Mucosa of gallbladder (tissue), 1 donor: ENCODE measurements around the gene HCLS1. TPM values are rescaled to one million over a fixed set of nuclear protein-coding genes. Genes with fewer than 3 reads are reported as not detected.
A peak's percentile ranks its signal among the peaks of the same experiment; 100 is the strongest.
"Not testable (repeated sequence)": the region's sequence is repeated elsewhere in the genome, so short reads cannot be mapped to it uniquely, and the experiment has no call there.

Source experiments
- DNase-seq: peaks from one replicate; pipeline ENCODE4 v3.0.0-alpha.2; 2020; ENCODE audit warnings: low spot score
- total RNA-seq: library from RNA; stranded (reverse); gene quantifications from one replicate; pipeline ENCODE4 v1.2.1, GENCODE V29; 2021
- donor health status: DM: no; HTN: no; CAD: no.

The HCLS1 gene, protein sequence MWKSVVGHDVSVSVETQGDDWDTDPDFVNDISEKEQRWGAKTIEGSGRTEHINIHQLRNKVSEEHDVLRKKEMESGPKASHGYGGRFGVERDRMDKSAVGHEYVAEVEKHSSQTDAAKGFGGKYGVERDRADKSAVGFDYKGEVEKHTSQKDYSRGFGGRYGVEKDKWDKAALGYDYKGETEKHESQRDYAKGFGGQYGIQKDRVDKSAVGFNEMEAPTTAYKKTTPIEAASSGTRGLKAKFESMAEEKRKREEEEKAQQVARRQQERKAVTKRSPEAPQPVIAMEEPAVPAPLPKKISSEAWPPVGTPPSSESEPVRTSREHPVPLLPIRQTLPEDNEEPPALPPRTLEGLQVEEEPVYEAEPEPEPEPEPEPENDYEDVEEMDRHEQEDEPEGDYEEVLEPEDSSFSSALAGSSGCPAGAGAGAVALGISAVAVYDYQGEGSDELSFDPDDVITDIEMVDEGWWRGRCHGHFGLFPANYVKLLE
- 48.7 TPM for total RNA-seq

DNA sequence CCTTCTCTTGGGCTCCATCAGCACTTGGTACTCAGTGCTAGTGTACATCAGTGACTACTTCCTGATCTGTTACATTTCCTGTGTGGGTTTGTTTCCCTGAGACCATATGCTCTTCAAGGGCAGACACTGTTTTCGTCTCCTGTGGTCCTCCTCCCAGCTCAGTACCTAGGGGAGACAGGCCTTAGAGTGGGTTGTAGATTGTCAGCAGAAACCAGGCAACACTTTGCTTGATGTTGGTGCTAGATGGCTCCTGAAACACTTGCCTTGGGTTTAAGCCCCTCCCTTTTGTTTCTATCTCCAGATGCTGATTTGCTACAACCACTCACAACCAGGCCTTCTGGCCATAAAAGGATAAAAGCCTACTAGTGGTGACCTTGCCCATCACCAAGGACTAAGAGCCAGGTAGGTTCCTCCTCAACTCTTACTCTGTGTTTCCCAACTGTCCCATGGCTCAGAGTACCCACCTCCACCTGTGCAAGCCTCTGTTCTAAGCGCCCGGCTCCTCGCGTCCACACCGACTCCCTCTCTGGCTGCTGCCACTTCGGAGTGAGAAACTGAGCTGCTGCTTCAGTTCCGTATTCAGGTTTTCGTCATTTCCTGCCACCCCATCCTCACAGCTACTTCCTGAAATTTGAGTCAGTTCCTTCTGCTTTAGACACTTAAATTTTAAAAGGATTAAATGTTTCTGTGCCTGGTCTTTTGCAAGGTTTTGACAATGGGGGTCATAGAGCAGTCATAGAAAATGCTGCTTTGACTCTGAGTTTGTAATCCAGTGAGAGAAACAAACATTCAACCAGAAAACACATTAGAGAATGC lies at the start of gene HCLS1:
Gene HCLS1, minus strand, starts transcription at position 548 of the 816 bp plus-strand sequence. CDS start 2,556 bp downstream, outside the sequence.
- peak; percentile 41 for DNase-seq

GRCh38 chr3:121710347-121710746 lies 49.6 kb upstream of the HCLS1 start:
- DNase-seq = no peak

- no peak for DNase-seq
Measured at GRCh38 chr3:121707531-121708273, 47.0 kb upstream of the HCLS1 start.

DNA sequence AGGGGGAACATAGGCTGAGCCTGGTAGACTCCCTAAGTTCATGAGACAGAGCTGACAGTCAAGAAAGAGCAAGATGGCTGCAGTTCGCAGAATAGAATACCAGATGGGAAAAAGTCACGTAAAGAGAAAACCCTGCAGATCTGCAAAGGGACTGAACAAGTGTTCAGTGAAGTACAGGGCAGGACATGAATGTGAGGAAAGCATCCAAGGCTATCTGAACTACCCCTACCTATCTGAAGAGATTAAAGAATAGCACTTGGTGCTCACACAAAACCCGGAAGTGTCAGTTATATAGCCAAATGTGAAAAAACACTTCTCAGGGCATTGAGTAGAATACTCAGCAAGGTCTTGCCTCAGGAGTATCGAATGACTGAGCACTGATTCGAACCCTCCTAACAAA lies 44.8 kb upstream of the HCLS1 start:
- DNase-seq = no peak

- DNase-seq = no peak
Measured at GRCh38 chr3:121703973-121704372, 43.3 kb upstream of the HCLS1 start.

GRCh38 chr3:121698901-121699300 lies 38.2 kb upstream of the HCLS1 start:
- no peak for DNase-seq

DNA sequence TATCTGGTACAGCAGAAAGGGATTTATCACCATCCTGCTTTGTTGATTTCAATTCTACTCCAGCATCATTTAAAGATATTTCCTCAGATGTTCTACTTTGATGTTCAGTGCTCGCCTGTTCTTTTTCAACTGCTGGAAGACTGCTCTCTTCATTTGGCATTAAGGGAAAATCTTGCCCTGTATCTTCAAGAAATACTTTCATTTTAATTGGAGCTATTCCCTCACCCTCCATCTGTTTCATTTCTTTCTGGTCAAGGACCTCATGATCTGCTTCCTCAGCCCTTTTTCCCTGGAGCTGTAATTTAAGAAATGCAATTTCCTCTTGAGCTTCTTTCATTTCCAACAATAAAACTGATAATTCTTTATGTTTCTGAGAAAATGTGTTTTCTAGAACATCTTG lies 37.8 kb upstream of the HCLS1 start:
- DNase-seq = no peak

DNA sequence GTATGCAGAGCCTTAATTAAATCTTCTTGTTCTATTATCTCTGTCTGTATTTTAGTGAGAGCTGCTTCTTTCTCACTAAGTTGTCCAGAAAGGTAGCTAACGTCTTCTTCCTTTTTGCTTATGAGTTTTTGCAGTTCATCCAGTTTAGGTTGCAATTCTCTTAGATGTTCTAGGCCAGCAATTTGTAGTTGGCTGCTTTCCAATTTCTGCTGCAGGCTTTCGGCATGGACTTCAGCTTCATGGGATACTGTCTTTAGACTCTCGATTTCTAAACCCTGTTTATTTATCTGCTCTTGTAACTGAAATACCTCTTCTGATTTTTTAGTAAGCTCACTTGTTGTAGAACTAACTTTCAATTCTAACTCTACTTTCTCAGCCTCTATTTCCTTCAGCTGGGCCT lies 35.5 kb upstream of the HCLS1 start:
- no peak for DNase-seq

DNA sequence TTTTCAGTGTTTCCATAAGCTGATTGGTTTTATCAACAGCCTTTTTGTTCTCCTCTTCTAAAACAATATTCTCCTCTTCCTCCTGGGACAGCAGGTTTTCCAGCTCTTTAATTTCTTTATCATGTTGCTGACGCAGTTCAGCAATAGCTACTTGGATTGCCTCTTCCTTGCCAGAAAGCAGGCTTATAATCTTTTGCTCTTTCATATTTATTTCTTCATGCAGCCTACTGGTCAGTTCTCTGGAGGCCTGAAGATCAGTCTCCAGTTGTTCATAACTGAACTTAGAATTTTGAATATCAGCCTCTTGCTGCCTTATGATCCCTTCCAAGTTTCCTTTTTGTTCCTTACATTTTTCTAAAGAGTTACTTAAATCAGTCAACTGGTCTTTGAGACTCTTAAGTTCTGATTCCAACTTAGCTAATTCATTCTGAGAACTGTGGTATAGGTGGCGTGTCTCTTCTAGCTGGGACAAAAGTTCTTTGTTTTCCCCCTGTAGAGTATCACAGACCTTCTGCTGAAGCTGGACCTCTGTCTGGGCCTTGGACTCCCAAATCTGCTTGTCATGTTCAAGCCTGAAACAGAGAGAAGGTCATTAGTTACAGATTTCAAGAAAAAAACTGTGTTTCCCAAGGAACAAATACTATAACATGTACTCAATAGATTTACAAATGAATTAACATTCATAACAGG lies 31.5 kb upstream of the HCLS1 start:
- no peak for DNase-seq

GRCh38 chr3:121690777-121691405 lies 30.2 kb upstream of the HCLS1 start:
- DNase-seq = no peak

- DNase-seq = not testable (repeated sequence)
Measured at GRCh38 chr3:121688747-121689146, 28.0 kb upstream of the HCLS1 start.

DNA sequence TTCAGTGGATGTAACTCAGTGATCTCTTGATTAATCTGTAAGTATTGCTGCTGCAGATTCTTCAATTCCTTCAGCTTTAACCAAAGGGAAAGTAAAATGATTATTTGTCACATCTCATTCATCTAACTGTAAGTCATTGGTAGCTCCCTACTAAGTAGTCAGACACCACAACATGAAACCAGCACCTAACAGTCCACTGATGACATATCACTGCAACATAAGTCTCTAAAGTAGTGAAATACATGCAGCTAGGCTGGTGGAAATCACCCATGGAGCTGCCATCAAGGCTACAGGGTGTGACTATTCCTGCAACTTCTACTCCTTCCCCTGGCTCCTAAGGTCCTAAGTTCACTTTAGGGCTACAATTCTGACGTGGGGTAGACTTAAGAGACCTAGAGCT lies 21.1 kb upstream of the HCLS1 start:
- DNase-seq = no peak

DNA sequence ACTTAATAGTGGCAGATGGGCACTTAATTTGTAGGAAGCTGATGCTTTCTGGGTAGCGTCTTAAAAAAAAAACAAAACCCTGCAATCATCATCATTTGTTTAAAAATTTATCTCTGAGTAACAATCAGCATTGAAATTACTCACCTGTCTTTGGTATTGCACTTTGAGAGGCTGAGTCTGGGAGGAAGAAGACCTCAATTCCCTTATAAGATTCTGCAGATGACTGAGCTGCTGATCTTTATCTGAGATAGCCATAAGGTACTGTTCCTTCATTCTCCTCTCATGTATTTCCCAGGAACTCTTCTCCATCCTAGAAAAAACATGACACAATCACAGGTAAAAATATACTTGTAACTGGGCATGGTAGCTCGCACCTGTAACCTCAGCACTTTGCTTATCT lies 16.4 kb upstream of the HCLS1 start:
- DNase-seq = no peak

GRCh38 chr3:121670676-121671075 lies 10.0 kb upstream of the HCLS1 start:
- DNase-seq = no peak

DNA sequence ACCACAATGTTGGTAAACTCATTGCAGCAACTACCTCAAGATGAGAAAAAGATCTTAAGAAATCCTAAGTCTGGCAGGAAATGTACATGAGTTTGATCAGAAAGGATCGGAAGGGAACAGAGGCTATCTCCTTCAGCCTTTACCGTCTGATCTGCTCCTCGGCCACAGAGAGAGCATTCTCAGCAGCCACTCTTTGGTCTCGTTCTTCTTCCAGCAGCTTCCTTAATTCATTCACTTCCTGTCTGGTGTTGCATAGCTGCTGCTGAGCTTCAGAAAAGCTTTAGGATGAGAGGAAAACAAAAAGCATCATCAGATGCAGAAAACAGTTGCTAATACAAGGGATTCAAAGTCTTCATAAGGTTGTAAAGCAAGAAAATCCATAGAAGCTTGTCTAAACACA lies 6.6 kb upstream of the HCLS1 start:
- DNase-seq = no peak

DNA sequence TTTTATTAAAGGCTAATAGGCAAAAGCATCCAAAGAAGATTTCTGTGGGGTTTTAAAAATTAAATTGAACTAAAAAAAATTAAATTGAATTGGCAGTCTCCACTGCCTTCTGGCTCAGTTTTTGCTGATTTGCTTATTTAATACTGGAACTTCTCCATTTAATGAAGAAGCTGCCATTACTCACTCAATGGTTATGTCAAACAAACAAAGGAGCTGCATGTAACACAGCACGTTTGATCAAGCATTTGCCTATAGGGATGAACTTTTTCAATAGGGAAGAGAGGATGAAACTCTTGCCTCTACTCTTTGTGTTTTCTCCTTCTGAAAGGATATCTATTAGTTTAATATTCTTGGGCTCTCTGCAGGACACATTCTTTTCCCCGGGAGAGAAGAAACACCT lies 4.8 kb upstream of the HCLS1 start:
- no peak for DNase-seq

- DNase-seq = no peak
Measured at GRCh38 chr3:121663171-121663847, 2.6 kb upstream of the HCLS1 start.

DNA sequence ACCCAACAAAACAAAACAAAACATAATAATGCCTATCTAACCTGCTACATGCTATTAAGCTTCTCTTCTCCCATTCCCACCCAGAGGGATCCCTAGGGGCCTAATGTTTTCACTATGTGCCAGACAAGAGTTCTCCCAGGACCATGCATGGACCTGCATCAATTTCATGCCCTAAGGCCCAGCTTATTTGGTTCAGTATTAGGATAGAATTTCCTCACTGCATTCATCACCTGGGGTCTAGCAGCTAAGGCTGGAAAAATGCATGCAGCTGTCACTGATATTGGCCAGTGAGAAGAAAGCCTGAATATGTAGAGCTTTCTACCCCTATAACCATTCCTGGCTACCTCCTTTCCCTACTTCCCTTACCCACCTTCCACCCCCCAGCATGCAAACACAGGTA lies 2.0 kb upstream of the HCLS1 start:
- DNase-seq = no peak

GRCh38 chr3:121661376-121661775 lies 673 bp upstream of the HCLS1 start:
- DNase-seq = no peak

DNA sequence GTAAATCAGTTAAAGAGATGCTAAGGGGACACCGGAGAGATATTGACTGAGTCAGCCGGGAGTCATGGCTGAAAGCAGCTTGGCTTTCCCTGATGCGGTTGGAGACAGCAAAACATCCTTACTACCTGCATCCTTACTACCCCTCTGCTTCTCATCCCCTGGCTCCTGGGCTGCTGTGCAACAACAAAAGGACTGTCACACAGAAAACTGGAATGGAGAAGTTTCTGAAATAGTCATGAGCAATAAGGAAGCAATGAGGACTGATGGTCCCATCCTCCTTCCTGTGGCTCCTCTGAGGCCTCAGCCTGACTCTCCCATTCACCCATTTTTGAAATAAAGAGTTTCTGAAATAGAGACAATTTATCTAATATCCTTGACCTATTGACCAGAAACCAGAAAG lies 1.1 kb downstream of the HCLS1 start:
- DNase-seq = no peak
